Kidney (tissue), 22 donors: ENCODE data around the gene VPS18. TPM values are rescaled to one million over a fixed set of nuclear protein-coding genes. Genes with fewer than 3 reads are reported as not detected.

ENCODE experiments used
- DNase-seq, 5 donors: peaks; one replicate each; pipeline ENCODE4 v3.0.0-alpha.2; 2013 to 2020
- FAIRE-seq: peaks from 2 replicates; lab custom pipeline; 2012; peaks lifted over from hg19 to GRCh38; lab: Jason Lieb, UNC
- H3K27ac ChIP-seq, 2 donors: one replicate each; pipeline ENCODE4 v1.7.0; 2013; ENCODE audit warnings: low read depth in 2 of 2, low read length in 2 of 2, inconsistent platforms in 1 of 2
- H3K27me3 ChIP-seq: one replicate; pipeline ENCODE4 v1.7.1; 2013; ENCODE audit warnings: low read length, inconsistent platforms; ENCODE audit not compliant: control insufficient read depth, insufficient read depth
- H3K36me3 ChIP-seq, 3 donors: one replicate each; pipeline versions ENCODE4 v1.7.0 to v1.7.1; 2013; ENCODE audit warnings: low read length in 3 of 3, control low read depth in 1 of 3, inconsistent platforms in 1 of 3; ENCODE audit not compliant: insufficient read depth in 3 of 3, control insufficient read depth in 2 of 3
- H3K4me1 ChIP-seq, 3 donors: one replicate each; pipeline versions ENCODE4 v1.7.0 to v1.7.1; 2013; ENCODE audit warnings: low read length in 3 of 3, inconsistent platforms in 1 of 3, low read depth in 1 of 3; ENCODE audit not compliant: control insufficient read depth in 2 of 3, insufficient read depth in 2 of 3
- H3K4me3 ChIP-seq, 3 donors: one replicate each; pipeline versions ENCODE4 v1.7.0 to v1.8.1; 2013; ENCODE audit warnings: low read length in 3 of 3, control low read depth in 1 of 3, inconsistent platforms in 1 of 3
- H3K9ac ChIP-seq, 3 donors: one replicate each; pipeline versions ENCODE4 v1.7.0 to v1.7.1; 2013; ENCODE audit warnings: low read length in 3 of 3, control low read depth in 1 of 3, inconsistent platforms in 1 of 3
- H3K9me3 ChIP-seq, 3 donors: one replicate each; pipeline versions ENCODE4 v1.7.0 to v1.7.1; 2013; ENCODE audit warnings: low read length in 3 of 3, control low read depth in 1 of 3, inconsistent platforms in 1 of 3; ENCODE audit not compliant: control insufficient read depth in 2 of 3, insufficient read depth in 1 of 3
- CTCF ChIP-seq: IDR thresholded peaks from 3 replicates; pipeline ENCODE4 v1.5.1; 2012; ENCODE audit warnings: mild to moderate bottlenecking, moderate library complexity, borderline replicate concordance; ENCODE audit not compliant: insufficient read depth; ENCODE audit errors: extremely low read depth
- intact Hi-C: fragments of 100-400 bp; cut with DNase I; formaldehyde crosslinking; loops from one replicate; pipeline ENCODE4 v1.11.1; 2022
- long read RNA-seq, 10 donors: library from polyadenylated mRNA in 1 of 10; unstranded in 1 of 10; transcript quantifications; one replicate each; pipeline ENCODE4 v2.0.0 and lab custom pipeline, GENCODE V29; 2021 to 2026
- polyA plus RNA-seq: library from polyadenylated mRNA; stranded (reverse); fragments of 350-450 nt; fragmentation: Illumina TruSeq; extraction: RNeasy Lipid Tissue Mini Kit (QIAGEN cat#74804); gene quantifications from one replicate; pipeline ENCODE4 v1.2.3, GENCODE V29; 2014; ENCODE audit warnings: low read depth, low replicate concordance; ENCODE audit not compliant: insufficient read depth
- total RNA-seq: library from RNA; stranded (reverse); fragmentation: NEBNext Ultra II Directional; extraction: Animal tissue kit (Norgen Biotek cat#: 25700); gene quantifications from one replicate; pipeline ENCODE4 v1.2.1, GENCODE V29; 2021
- donor health status: control.
- donor health status: control.
- donor health status: control.
- donor health status: control.
- donor health status: control.
- donor health status: DM: yes; HTN: yes; CAD: no.
- donor health status: Normal renal cell carcinoma (clear cell type).

VPS18 gene, protein sequence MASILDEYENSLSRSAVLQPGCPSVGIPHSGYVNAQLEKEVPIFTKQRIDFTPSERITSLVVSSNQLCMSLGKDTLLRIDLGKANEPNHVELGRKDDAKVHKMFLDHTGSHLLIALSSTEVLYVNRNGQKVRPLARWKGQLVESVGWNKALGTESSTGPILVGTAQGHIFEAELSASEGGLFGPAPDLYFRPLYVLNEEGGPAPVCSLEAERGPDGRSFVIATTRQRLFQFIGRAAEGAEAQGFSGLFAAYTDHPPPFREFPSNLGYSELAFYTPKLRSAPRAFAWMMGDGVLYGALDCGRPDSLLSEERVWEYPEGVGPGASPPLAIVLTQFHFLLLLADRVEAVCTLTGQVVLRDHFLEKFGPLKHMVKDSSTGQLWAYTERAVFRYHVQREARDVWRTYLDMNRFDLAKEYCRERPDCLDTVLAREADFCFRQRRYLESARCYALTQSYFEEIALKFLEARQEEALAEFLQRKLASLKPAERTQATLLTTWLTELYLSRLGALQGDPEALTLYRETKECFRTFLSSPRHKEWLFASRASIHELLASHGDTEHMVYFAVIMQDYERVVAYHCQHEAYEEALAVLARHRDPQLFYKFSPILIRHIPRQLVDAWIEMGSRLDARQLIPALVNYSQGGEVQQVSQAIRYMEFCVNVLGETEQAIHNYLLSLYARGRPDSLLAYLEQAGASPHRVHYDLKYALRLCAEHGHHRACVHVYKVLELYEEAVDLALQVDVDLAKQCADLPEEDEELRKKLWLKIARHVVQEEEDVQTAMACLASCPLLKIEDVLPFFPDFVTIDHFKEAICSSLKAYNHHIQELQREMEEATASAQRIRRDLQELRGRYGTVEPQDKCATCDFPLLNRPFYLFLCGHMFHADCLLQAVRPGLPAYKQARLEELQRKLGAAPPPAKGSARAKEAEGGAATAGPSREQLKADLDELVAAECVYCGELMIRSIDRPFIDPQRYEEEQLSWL
- total RNA-seq = 28.1 TPM
- 21.9 TPM for polyA plus RNA-seq
- long read RNA-seq, donor 1, partial matches to known transcripts = 5 of 7 reads
- long read RNA-seq, donor 1, other reads (novel, unspliced or antisense) = 0 of 7 reads
- long read RNA-seq, donor 2, partial matches to known transcripts = 0 of 1 reads
- long read RNA-seq, donor 2, other reads (novel, unspliced or antisense) = 0 of 1 reads
- long read RNA-seq, donor 3, partial matches to known transcripts = 0 of 1 reads
- long read RNA-seq, donor 3, other reads (novel, unspliced or antisense) = 0 of 1 reads
- long read RNA-seq, donor 4, partial matches to known transcripts = 0 of 2 reads
- long read RNA-seq, donor 4, other reads (novel, unspliced or antisense) = 0 of 2 reads
- long read RNA-seq, donor 5 = 0 reads
- long read RNA-seq, donor 6 = 0 reads
- long read RNA-seq, donor 7, transcript VPS18-201 (5 exons, 3,895 nt) = major isoform, 14 of 32 reads
- long read RNA-seq, donor 7, partial matches to known transcripts = 11 of 32 reads
- long read RNA-seq, donor 7, other reads (novel, unspliced or antisense) = 6 of 32 reads
- long read RNA-seq, donor 8, partial matches to known transcripts = 6 of 7 reads
- long read RNA-seq, donor 8, other reads (novel, unspliced or antisense) = 0 of 7 reads
- long read RNA-seq, donor 9, partial matches to known transcripts = 0 of 1 reads
- long read RNA-seq, donor 9, other reads (novel, unspliced or antisense) = 0 of 1 reads
- long read RNA-seq, donor 10, partial matches to known transcripts = 0 of 4 reads
- long read RNA-seq, donor 10, other reads (novel, unspliced or antisense) = 0 of 4 reads

DNA sequence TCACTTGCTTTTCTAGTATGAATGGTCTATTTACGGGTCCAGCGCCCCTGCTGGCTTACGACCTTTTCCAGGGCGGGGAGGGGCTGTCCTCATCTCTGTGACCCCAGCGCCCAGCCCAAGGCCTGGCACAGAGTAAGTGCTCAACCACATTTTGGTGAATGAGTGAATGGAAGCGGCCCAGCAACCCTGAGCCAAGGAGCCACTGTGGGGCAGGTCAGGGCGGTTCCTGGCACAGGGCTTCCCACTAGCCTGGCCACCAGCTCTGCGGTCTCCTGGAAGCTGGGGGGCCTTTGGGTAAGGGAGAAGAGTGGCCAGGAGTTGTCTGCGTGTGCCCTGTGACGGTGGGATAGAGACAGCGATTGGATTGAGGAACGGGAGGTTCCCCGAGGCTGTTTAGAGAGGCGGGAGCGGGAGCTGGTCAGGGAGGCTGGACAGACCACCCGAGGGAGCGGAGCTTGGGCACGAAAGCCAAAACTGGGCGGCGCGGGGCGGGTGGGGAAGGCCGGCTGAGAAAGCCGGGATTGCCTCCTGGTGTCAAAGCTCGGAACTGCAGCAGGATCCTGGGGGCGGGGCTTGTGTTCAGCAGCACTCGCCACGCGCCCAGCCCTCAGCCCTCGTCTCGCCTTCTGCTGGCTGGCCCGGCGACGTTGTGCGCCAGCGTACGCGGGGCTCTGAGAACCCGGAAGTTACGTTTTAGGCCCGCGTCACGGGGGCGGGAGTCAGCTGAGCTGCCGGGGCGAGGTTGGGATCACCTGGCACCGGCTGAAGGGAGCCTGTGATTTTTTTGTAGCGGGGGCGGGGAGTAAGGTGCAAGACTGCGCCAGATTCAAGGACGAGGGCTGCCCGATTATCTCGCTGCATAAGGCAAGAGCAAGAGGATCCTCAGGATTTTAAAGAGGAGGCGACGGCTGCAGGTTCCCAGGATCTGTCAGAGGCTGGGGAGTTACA, at the start of gene VPS18:
VPS18 (plus strand) TSS at position 718 of the 948 bp plus-strand sequence. CDS start 319 bp downstream, outside the sequence.
- Histone ChIP-seq H3K27ac (peak within 1 kb of the TSS; percentile 82 to 89), H3K9me3 (no peaks in the 10 kb centered on the region), H3K27me3 (no peaks in the 10 kb centered on the region), H3K4me3 (peak within 1 kb of the TSS; percentile 78 to 93 (median 81)), H3K4me1 (peaks cover 0 to 18% (median 11%) of the 10 kb centered on the region in 3 donors), H3K9ac (peak within 1 kb of the TSS; percentile 70 to 91 (median 85)), H3K36me3 (peaks cover 2 to 8% (median 8%) of the 10 kb centered on the region in 3 donors)
- peak; percentile 98 to 99 (median 99) for DNase-seq
- FAIRE-seq = peak; percentile 39
- intact Hi-C loops = no loop called here
- peak; percentile 94 for TF ChIP-seq CTCF

- Histone ChIP-seq H3K9ac (peak overlapping the region; percentile 39 to 73 (median 71)), H3K27ac (peak overlapping the region; percentile 73 to 88), H3K4me1 (peaks cover 2 to 32% (median 26%) of the 10 kb centered on the region in 3 donors), H3K36me3 (peaks cover 0 to 4% (median 0%) of the 10 kb centered on the region in 3 donors), H3K9me3 (no peaks in the 10 kb centered on the region), H3K27me3 (no peaks in the 10 kb centered on the region), H3K4me3 (peak overlapping the region; percentile 54 to 67 (median 65))
- DNase-seq = peak in 3 of 5 donors; percentile 47 to 86 (median 60)
- TF ChIP-seq CTCF = no peak
- no peak for FAIRE-seq
- intact Hi-C loops = no loop called here
Observed at GRCh38 chr15:40844696-40845030, 49.6 kb upstream of the VPS18 start.
